Neural cell (in vitro differentiated cells): ENCODE data around the gene COPS7A.

ENCODE experiments used
- MXI1 ChIP-seq: fragments of 450-650 bp; conservative IDR thresholded peaks from 2 replicates; pipeline ENCODE4 v1.6.1; 2014; ENCODE audit warnings: antibody characterized with exemption, mild to moderate bottlenecking; ENCODE audit not compliant: poor library complexity, severe bottlenecking
- POLR2AphosphoS5 ChIP-seq: IDR thresholded peaks from 2 replicates; pipeline ENCODE4 v1.6.1; 2012
- TF ChIP-seq, protein P1 (sequence below): fragments of 450-650 bp; IDR thresholded peaks from 2 replicates; pipeline ENCODE4 v1.5.1; 2014; ENCODE audit warnings: antibody characterized with exemption, mild to moderate bottlenecking, moderate library complexity; ENCODE audit not compliant: poor library complexity, severe bottlenecking

DNA sequence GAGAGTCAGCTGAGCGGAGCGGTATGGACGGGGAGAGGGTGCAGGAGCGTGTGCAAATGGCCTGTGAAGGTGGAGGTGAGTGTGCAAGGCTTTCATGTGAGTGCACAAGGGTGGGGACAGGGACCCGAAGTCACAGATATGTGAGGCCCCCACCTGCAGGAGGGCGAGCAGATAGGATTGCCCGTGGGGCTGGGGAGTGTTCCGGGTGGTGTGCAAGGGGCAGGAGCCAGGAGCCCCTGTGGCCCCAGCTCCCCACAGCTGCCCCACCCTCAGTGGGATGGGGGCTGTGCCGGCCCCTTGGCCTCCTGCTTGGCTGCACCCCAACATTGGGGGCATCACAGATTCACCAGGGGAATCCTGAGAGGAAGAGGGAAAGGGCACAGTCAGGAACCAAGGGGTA, 29.1 kb upstream of the COPS7A start:
- TF ChIP-seq, protein P1, sequence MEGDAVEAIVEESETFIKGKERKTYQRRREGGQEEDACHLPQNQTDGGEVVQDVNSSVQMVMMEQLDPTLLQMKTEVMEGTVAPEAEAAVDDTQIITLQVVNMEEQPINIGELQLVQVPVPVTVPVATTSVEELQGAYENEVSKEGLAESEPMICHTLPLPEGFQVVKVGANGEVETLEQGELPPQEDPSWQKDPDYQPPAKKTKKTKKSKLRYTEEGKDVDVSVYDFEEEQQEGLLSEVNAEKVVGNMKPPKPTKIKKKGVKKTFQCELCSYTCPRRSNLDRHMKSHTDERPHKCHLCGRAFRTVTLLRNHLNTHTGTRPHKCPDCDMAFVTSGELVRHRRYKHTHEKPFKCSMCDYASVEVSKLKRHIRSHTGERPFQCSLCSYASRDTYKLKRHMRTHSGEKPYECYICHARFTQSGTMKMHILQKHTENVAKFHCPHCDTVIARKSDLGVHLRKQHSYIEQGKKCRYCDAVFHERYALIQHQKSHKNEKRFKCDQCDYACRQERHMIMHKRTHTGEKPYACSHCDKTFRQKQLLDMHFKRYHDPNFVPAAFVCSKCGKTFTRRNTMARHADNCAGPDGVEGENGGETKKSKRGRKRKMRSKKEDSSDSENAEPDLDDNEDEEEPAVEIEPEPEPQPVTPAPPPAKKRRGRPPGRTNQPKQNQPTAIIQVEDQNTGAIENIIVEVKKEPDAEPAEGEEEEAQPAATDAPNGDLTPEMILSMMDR: no peak
- TF ChIP-seq MXI1: no peak
- no peak for TF ChIP-seq POLR2AphosphoS5
